Astrocyte of the spinal cord (primary cell): Measurements from ENCODE around the gene CATSPERE.

Experiments used
- DNase-seq: peaks from one replicate; pipeline ENCODE4 v3.0.0; 2011; ENCODE audit warnings: low read depth, low spot score
- H3K4me3 ChIP-seq: 2 replicates; pipeline ENCODE4 v1.5.1; 2011; ENCODE audit warnings: low read depth, mild to moderate bottlenecking, low read length, moderate library complexity
- in situ Hi-C: cut with HindIII; loops from 2 replicates; pipeline ENCODE4 v1.10.0; 2017; ENCODE audit warnings: low sequenced_read_pairs
- TF ChIP-seq, protein P1 (sequence below): IDR thresholded peaks from 2 replicates; pipeline ENCODE4 v1.5.1; 2012; ENCODE audit warnings: low read depth, mild to moderate bottlenecking, low read length, inconsistent platforms

Gene CATSPERE

DNA sequence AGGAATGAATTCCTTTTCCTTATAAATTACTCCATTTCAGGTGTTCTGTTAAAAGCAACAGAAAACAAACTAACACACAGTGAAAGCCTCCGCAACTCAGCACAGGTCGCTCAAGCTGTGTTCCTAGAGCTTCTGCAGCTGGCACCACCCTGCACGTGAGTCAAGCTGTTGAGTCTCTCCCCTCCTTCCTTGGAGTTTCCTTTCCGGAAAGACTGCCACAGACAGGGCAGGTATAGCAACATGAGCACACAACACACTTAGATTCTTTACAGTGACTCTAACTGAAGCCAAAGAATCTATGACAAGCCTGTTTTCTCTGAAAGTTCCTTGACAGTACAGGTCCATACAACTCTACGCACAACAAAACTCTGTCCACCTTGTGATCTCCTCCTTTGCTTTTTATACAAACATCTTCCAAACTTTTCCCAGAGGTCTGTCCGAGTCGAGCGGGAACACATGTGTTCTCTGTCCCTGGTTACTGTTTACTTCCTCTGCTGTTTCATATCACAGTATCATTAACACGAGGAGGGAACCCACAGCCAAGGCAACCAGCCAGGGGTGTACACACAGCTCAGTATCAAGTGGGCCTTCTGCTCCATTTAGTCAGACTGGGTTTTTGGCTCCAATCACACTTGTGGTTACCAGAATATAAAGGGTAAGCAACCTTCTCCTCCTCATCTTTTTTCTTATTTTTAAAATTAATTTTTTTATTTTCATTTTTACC, 153.2 kb downstream of the CATSPERE start:
- TF ChIP-seq, protein P1, sequence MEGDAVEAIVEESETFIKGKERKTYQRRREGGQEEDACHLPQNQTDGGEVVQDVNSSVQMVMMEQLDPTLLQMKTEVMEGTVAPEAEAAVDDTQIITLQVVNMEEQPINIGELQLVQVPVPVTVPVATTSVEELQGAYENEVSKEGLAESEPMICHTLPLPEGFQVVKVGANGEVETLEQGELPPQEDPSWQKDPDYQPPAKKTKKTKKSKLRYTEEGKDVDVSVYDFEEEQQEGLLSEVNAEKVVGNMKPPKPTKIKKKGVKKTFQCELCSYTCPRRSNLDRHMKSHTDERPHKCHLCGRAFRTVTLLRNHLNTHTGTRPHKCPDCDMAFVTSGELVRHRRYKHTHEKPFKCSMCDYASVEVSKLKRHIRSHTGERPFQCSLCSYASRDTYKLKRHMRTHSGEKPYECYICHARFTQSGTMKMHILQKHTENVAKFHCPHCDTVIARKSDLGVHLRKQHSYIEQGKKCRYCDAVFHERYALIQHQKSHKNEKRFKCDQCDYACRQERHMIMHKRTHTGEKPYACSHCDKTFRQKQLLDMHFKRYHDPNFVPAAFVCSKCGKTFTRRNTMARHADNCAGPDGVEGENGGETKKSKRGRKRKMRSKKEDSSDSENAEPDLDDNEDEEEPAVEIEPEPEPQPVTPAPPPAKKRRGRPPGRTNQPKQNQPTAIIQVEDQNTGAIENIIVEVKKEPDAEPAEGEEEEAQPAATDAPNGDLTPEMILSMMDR: no peak
- no peak overlapping the region for H3K4me3 ChIP-seq
- in situ Hi-C loops: no loop called here
- DNase-seq: no peak

GRCh38 chr1:244614879-244615278, 153.8 kb downstream of the CATSPERE start:
- TF ChIP-seq, protein P1: no peak
- in situ Hi-C loops: no loop called here
- no peak overlapping the region for H3K4me3 ChIP-seq

DNA sequence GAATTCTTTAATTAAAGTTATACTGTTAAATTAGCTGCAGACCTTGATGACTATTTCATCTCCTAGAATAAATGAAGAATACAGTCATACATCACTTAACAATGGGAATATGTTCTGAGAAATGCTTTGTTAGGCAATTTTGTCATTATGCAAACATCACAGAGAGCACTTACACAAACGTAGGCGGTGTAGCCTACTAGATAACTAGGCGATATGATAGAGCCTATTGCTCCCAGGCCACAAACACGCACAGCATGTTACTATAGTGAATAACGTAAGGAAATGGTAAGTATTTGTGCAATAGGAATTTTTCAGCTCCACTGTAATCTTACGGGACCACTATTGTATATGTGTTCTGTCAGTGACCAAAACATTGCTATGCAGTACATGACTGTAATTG, 154.2 kb downstream of the CATSPERE start:
- in situ Hi-C loops: no loop called here
- no peak overlapping the region for H3K4me3 ChIP-seq
- TF ChIP-seq, protein P1: no peak
- no peak for DNase-seq

More at GRCh38 chr1:244614879-244615278, 153.8 kb downstream of the CATSPERE start:
- no peak for DNase-seq

GRCh38 chr1:244626709-244627108, 165.6 kb downstream of the CATSPERE start:
- TF ChIP-seq, protein P1: no peak
- DNase-seq: no peak
- H3K4me3 ChIP-seq: no peak overlapping the region
- in situ Hi-C loops: no loop called here

GRCh38 chr1:244628789-244629188, 167.7 kb downstream of the CATSPERE start:
- in situ Hi-C loops: no loop called here

GRCh38 chr1:244633140-244633539, 172.1 kb downstream of the CATSPERE start:
- TF ChIP-seq, protein P1: no peak
- in situ Hi-C loops: no loop called here
- H3K4me3 ChIP-seq: no peak overlapping the region
- DNase-seq: no peak

More at GRCh38 chr1:244628789-244629188, 167.7 kb downstream of the CATSPERE start:
- TF ChIP-seq, protein P1: no peak
- no peak overlapping the region for H3K4me3 ChIP-seq
- no peak for DNase-seq

GRCh38 chr1:244634546-244634945, 173.5 kb downstream of the CATSPERE start:
- TF ChIP-seq, protein P1: no peak

More at GRCh38 chr1:244634546-244634945, 173.5 kb downstream of the CATSPERE start:
- H3K4me3 ChIP-seq: no peak overlapping the region
- no peak for DNase-seq
- in situ Hi-C loops: no loop called here
